ENCODE measurements around the gene LRP1B. TPM values are rescaled to one million over a fixed set of nuclear protein-coding genes. Genes with fewer than 3 reads are reported as not detected.

LRP1B gene
- total RNA-seq, 1 experiment from 2014 or later = 0.52 TPM

DNA sequence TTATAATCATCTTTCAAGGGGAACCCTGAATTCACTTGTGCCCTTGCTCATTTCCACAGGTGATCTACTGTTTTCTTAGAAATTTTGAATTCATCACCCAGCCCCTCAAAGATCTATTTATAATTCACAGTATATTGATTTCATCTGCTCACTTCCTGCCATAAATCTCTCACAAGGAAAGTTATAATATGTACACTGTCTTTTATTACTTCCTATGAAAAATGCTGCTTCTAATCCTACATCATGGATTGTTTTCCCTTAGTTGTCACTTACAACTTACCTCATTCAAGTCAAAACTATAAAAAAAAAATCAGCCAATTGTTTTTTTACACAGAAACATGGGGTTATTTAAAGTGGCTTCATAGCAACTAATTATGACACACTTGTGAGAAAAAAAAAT lies 1443.0 kb downstream of the LRP1B start:
- ChIA-PET CTCF (no interaction called here), POLR2A (no interaction called here)
- Mint-ChIP-seq H3K4me3 (no peak overlapping the region), H3K9me3 (no peaks in the 10 kb centered on the region), H3K4me1 (peaks cover 5% of the 10 kb centered on the region; the same call in 1 of the 2 replicates), H3K36me3 (no peaks in the 10 kb centered on the region), H3K27ac (no peak overlapping the region), H3K27me3 (ENCODE audit: low read depth) (no peaks in the 10 kb centered on the region)
- ATAC-seq (no peak), DNase-seq (ENCODE audit: low spot score) (no peak)
- TF ChIP-seq IRF2 (CRISPR knock-in tag; IDR thresholded peaks at IDR 0.05; ENCODE audit: borderline replicate concordance, low read depth) (no peak), ZNF317 (CRISPR knock-in tag; IDR thresholded peaks at IDR 0.05; ENCODE audit: borderline replicate concordance, low read depth) (no peak), SMAD3 (CRISPR knock-in tag; IDR thresholded peaks at IDR 0.05; ENCODE audit: borderline replicate concordance) (no peak), SMAD4 (CRISPR knock-in tag; IDR thresholded peaks at IDR 0.05) (no peak), FOXP1 (CRISPR knock-in tag; IDR thresholded peaks at IDR 0.05; ENCODE audit: borderline replicate concordance) (no peak), ZNF423 (CRISPR knock-in tag; IDR thresholded peaks at IDR 0.05) (no peak), ZNF232 (CRISPR knock-in tag; IDR thresholded peaks at IDR 0.05) (no peak), HMGA2 (CRISPR knock-in tag; IDR thresholded peaks at IDR 0.05) (no peak), ZNF416 (CRISPR knock-in tag; IDR thresholded peaks at IDR 0.05) (no peak), ZNF138 (CRISPR knock-in tag; conservative IDR thresholded peaks at IDR 0.05) (no peak), NR2C2 (CRISPR knock-in tag; IDR thresholded peaks at IDR 0.05) (no peak), FOXJ3 (CRISPR knock-in tag; IDR thresholded peaks at IDR 0.05; ENCODE audit: borderline replicate concordance) (no peak), ZNF671 (CRISPR knock-in tag; IDR thresholded peaks at IDR 0.05) (no peak), SP1 (CRISPR knock-in tag; conservative IDR thresholded peaks at IDR 0.05) (no peak)
- TF ChIP-seq, protein P1, sequence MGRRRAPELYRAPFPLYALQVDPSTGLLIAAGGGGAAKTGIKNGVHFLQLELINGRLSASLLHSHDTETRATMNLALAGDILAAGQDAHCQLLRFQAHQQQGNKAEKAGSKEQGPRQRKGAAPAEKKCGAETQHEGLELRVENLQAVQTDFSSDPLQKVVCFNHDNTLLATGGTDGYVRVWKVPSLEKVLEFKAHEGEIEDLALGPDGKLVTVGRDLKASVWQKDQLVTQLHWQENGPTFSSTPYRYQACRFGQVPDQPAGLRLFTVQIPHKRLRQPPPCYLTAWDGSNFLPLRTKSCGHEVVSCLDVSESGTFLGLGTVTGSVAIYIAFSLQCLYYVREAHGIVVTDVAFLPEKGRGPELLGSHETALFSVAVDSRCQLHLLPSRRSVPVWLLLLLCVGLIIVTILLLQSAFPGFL (CRISPR knock-in tag; IDR thresholded peaks at IDR 0.05; ENCODE audit: borderline replicate concordance) = no peak
- TF ChIP-seq, protein P2, sequence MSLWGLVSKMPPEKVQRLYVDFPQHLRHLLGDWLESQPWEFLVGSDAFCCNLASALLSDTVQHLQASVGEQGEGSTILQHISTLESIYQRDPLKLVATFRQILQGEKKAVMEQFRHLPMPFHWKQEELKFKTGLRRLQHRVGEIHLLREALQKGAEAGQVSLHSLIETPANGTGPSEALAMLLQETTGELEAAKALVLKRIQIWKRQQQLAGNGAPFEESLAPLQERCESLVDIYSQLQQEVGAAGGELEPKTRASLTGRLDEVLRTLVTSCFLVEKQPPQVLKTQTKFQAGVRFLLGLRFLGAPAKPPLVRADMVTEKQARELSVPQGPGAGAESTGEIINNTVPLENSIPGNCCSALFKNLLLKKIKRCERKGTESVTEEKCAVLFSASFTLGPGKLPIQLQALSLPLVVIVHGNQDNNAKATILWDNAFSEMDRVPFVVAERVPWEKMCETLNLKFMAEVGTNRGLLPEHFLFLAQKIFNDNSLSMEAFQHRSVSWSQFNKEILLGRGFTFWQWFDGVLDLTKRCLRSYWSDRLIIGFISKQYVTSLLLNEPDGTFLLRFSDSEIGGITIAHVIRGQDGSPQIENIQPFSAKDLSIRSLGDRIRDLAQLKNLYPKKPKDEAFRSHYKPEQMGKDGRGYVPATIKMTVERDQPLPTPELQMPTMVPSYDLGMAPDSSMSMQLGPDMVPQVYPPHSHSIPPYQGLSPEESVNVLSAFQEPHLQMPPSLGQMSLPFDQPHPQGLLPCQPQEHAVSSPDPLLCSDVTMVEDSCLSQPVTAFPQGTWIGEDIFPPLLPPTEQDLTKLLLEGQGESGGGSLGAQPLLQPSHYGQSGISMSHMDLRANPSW (CRISPR knock-in tag; conservative IDR thresholded peaks at IDR 0.05; ENCODE audit: low read depth) = no peak

DNA sequence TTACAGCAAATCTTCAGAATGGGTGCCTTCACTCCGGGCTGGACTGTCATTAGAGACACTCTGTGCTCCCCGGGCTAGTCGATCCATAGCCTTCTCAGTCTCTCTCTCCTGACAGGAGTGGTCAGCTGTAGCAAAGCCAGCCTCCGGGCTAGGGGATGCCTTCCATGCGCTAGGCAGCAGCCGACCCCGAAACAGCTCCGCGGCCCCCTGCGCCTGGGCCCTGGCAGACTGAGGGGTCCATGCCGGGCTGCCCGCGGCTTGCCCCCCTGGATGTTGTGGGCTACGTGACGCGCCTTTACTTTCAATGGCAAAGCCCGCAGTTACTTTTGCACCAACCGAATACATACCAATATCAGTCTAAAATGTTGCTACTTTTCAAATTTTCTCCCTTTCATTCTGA lies 1447.2 kb downstream of the LRP1B start:
- DNase-seq (ENCODE audit: low spot score) = no peak
- POLR2A ChIA-PET = no interaction called here
- Mint-ChIP-seq H3K4me1 (peaks cover 8% of the 10 kb centered on the region; the same call in 1 of the 2 replicates), H3K27ac (no peak overlapping the region), H3K9me3 (no peaks in the 10 kb centered on the region), H3K4me3 (no peak overlapping the region), H3K36me3 (no peaks in the 10 kb centered on the region), H3K27me3 (ENCODE audit: low read depth) (no peaks in the 10 kb centered on the region)
- CTCF ChIA-PET = no interaction called here
- ATAC-seq = no peak
- TF ChIP-seq, protein P3, sequence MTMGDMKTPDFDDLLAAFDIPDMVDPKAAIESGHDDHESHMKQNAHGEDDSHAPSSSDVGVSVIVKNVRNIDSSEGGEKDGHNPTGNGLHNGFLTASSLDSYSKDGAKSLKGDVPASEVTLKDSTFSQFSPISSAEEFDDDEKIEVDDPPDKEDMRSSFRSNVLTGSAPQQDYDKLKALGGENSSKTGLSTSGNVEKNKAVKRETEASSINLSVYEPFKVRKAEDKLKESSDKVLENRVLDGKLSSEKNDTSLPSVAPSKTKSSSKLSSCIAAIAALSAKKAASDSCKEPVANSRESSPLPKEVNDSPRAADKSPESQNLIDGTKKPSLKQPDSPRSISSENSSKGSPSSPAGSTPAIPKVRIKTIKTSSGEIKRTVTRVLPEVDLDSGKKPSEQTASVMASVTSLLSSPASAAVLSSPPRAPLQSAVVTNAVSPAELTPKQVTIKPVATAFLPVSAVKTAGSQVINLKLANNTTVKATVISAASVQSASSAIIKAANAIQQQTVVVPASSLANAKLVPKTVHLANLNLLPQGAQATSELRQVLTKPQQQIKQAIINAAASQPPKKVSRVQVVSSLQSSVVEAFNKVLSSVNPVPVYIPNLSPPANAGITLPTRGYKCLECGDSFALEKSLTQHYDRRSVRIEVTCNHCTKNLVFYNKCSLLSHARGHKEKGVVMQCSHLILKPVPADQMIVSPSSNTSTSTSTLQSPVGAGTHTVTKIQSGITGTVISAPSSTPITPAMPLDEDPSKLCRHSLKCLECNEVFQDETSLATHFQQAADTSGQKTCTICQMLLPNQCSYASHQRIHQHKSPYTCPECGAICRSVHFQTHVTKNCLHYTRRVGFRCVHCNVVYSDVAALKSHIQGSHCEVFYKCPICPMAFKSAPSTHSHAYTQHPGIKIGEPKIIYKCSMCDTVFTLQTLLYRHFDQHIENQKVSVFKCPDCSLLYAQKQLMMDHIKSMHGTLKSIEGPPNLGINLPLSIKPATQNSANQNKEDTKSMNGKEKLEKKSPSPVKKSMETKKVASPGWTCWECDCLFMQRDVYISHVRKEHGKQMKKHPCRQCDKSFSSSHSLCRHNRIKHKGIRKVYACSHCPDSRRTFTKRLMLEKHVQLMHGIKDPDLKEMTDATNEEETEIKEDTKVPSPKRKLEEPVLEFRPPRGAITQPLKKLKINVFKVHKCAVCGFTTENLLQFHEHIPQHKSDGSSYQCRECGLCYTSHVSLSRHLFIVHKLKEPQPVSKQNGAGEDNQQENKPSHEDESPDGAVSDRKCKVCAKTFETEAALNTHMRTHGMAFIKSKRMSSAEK (CRISPR knock-in tag; IDR thresholded peaks at IDR 0.05; ENCODE audit: borderline replicate concordance) = no peak
- TF ChIP-seq, protein P4, sequence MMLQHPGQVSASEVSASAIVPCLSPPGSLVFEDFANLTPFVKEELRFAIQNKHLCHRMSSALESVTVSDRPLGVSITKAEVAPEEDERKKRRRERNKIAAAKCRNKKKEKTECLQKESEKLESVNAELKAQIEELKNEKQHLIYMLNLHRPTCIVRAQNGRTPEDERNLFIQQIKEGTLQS (CRISPR knock-in tag; conservative IDR thresholded peaks at IDR 0.05) = no peak
- TF ChIP-seq JUN (CRISPR knock-in tag; IDR thresholded peaks at IDR 0.05) = no peak
- TF ChIP-seq ZNF396 (CRISPR knock-in tag; IDR thresholded peaks at IDR 0.05; ENCODE audit: borderline replicate concordance) = no peak
- TF ChIP-seq EMX1 (CRISPR knock-in tag; IDR thresholded peaks at IDR 0.05) = no peak
- no peak for TF ChIP-seq NR2C2 (CRISPR knock-in tag; IDR thresholded peaks at IDR 0.05)
- TF ChIP-seq ETV6 (CRISPR knock-in tag; IDR thresholded peaks at IDR 0.05) = no peak
- TF ChIP-seq KAT7 (CRISPR knock-in tag; IDR thresholded peaks at IDR 0.05; ENCODE audit: borderline replicate concordance) = no peak
- TF ChIP-seq, protein P5, sequence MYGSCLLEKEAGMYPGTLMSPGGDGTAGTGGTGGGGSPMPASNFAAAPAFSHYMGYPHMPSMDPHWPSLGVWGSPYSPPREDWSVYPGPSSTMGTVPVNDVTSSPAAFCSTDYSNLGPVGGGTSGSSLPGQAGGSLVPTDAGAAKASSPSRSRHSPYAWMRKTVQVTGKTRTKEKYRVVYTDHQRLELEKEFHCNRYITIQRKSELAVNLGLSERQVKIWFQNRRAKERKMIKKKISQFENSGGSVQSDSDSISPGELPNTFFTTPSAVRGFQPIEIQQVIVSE (CRISPR knock-in tag; IDR thresholded peaks at IDR 0.05; ENCODE audit: borderline replicate concordance) = no peak
- TF ChIP-seq NFATC4 (CRISPR knock-in tag; IDR thresholded peaks at IDR 0.05) = no peak
- TF ChIP-seq, protein P6, sequence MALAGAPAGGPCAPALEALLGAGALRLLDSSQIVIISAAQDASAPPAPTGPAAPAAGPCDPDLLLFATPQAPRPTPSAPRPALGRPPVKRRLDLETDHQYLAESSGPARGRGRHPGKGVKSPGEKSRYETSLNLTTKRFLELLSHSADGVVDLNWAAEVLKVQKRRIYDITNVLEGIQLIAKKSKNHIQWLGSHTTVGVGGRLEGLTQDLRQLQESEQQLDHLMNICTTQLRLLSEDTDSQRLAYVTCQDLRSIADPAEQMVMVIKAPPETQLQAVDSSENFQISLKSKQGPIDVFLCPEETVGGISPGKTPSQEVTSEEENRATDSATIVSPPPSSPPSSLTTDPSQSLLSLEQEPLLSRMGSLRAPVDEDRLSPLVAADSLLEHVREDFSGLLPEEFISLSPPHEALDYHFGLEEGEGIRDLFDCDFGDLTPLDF (CRISPR knock-in tag; IDR thresholded peaks at IDR 0.05) = no peak
- TF ChIP-seq FOXJ3 (CRISPR knock-in tag; IDR thresholded peaks at IDR 0.05; ENCODE audit: borderline replicate concordance) = no peak
- TF ChIP-seq ESRRA (CRISPR knock-in tag; IDR thresholded peaks at IDR 0.05; ENCODE audit: borderline replicate concordance) = no peak

All from WTC11 (cell line).